ENCODE measurements around the gene FBXO45. TPM values are rescaled to one million over a fixed set of nuclear protein-coding genes. Genes with fewer than 3 reads are reported as not detected.
"Not testable (repeated sequence)": the region's sequence is repeated elsewhere in the genome, so short reads cannot be mapped to it uniquely, and the experiment has no call there.

Gene FBXO45
- total RNA-seq, 1 experiment from 2014 or later = 23.2 TPM

- intact Hi-C loops (cut with micrococcal nuclease) = no loop called here
- Histone ChIP-seq H4K20me1 (ENCODE audit: insufficient read depth) (no peaks in the 10 kb centered on the region), H3K4me1 (ENCODE audit: control insufficient read depth in 1 of 2, insufficient read depth in 2 of 2, low read length in 2 of 2) (no peaks in the 10 kb centered on the region), H3K27me3 (ENCODE audit: insufficient read depth, low read length) (peaks cover 4% of the 10 kb centered on the region), H2AFZ (ENCODE audit: low read depth, low read length, poor library complexity, severe bottlenecking) (no peak overlapping the region), H3K79me2 (ENCODE audit: insufficient read depth, low read length) (no peaks in the 10 kb centered on the region), H3K36me3 (ENCODE audit: control insufficient read depth in 1 of 2, insufficient read depth in 2 of 2, low read length in 2 of 2) (no peaks in the 10 kb centered on the region), H3K9ac (ENCODE audit: low read length) (no peak overlapping the region), H3K4me3 (replicated peaks in 1 of 2; ENCODE audit: low read depth in 1 of 2, low read length in 2 of 2) (no peak overlapping the region), H3K4me2 (ENCODE audit: low read length) (no peak overlapping the region), H3K27ac (ENCODE audit: low read depth, low read length) (no peak overlapping the region), H3K9me3 (ENCODE audit: control insufficient read depth in 1 of 2, insufficient read depth in 1 of 2, low read depth in 1 of 2, low read length in 2 of 2) (no peaks in the 10 kb centered on the region), H3K9me2 (ENCODE audit: insufficient read depth) (no peaks in the 10 kb centered on the region)
- BruUV-seq (replicated peaks) = no TSS peak
- no peak for DNase-seq (ENCODE audit: low read depth, low spot score)
- peak; percentile 52; the same call in 1 of the 2 replicates for ATAC-seq
- ChIA-PET CTCF (interaction anchor here (1.0 kb wide), 2 partner anchors 13 to 68 kb away, joined by 3 to 4 read pairs; no protein-coding TSS in a partner anchor), RAD21 (ENCODE audit: low non-redundant PET in 1 of 2, low total read pairs in 2 of 2, uncharacterized antibody in 2 of 2, unreplicated experiment in 2 of 2) (no interaction called here), POLR2A (no interaction called here)
- TF ChIP-seq CEBPB (IDR thresholded peaks at IDR 0.05; ENCODE audit: low read depth) (no peak), MAX (IDR thresholded peaks at IDR 0.05) (no peak), ZNF274 (IDR thresholded peaks at IDR 0.05; ENCODE audit: low read depth, low read length) (no peak), POLR2A (IDR thresholded peaks at IDR 0.05; ENCODE audit: borderline replicate concordance, extremely low read depth, insufficient read depth, insufficient read length) (no peak), FOSL1 (IDR thresholded peaks at IDR 0.05; ENCODE audit: low read depth) (no peak), REST (IDR thresholded peaks at IDR 0.05; ENCODE audit: low read depth) (no peak), ELF1 (IDR thresholded peaks at IDR 0.05; ENCODE audit: borderline replicate concordance, low read depth) (no peak), ATF3 (IDR thresholded peaks at IDR 0.05) (no peak), SIN3A (IDR thresholded peaks at IDR 0.05; ENCODE audit: low read depth) (no peak), TCF7L2 (IDR thresholded peaks at IDR 0.05; ENCODE audit: borderline replicate concordance, extremely low read depth, insufficient read depth, insufficient read length) (no peak), JUND (IDR thresholded peaks at IDR 0.05) (no peak), YY1 (IDR thresholded peaks at IDR 0.05; ENCODE audit: extremely low read depth, insufficient replicate concordance, low read depth, low read length) (no peak), SRF (IDR thresholded peaks at IDR 0.05; ENCODE audit: low read depth) (no peak), ZBTB33 (IDR thresholded peaks at IDR 0.05; ENCODE audit: extremely low read depth, insufficient replicate concordance, low read length) (no peak)
Measured at GRCh38 chr3:196596355-196596754, 27.9 kb downstream of the FBXO45 start.

- H3K36me3 ChIP-seq (ENCODE audit: control insufficient read depth in 1 of 2, insufficient read depth in 2 of 2, low read length in 2 of 2); CTCF ChIA-PET; H3K9me2 ChIP-seq (ENCODE audit: insufficient read depth); H3K4me3 ChIP-seq (replicated peaks in 1 of 2; ENCODE audit: low read depth in 1 of 2, low read length in 2 of 2); H3K4me1 ChIP-seq (ENCODE audit: control insufficient read depth in 1 of 2, insufficient read depth in 2 of 2, low read length in 2 of 2); H3K27me3 ChIP-seq (ENCODE audit: insufficient read depth, low read length); H3K4me2 ChIP-seq (ENCODE audit: low read length); H3K79me2 ChIP-seq (ENCODE audit: insufficient read depth, low read length); POLR2A ChIA-PET; H4K20me1 ChIP-seq (ENCODE audit: insufficient read depth); H3K27ac ChIP-seq (ENCODE audit: low read depth, low read length); BruUV-seq (replicated peaks); RAD21 ChIA-PET (ENCODE audit: low non-redundant PET in 1 of 2, low total read pairs in 2 of 2, uncharacterized antibody in 2 of 2, unreplicated experiment in 2 of 2); H2AFZ ChIP-seq (ENCODE audit: low read depth, low read length, poor library complexity, severe bottlenecking); H3K9me3 ChIP-seq (ENCODE audit: control insufficient read depth in 1 of 2, insufficient read depth in 1 of 2, low read depth in 1 of 2, low read length in 2 of 2); ATAC-seq; H3K9ac ChIP-seq (ENCODE audit: low read length); DNase-seq (ENCODE audit: low read depth, low spot score); intact Hi-C loops (cut with micrococcal nuclease): not testable (repeated sequence)
Measured at GRCh38 chr3:196597971-196598733, 29.7 kb downstream of the FBXO45 start.

Data from HCT116 (cell line).